CD14-positive monocyte (primary cell): ENCODE measurements around the gene ZNF598. TPM values are rescaled to one million over a fixed set of nuclear protein-coding genes. Genes with fewer than 3 reads are reported as not detected.

Experiments used
- DNase-seq, 3 donors: peaks; one replicate each; pipeline ENCODE4 v3.0.0-alpha.2; 2011 to 2022
- H2AFZ ChIP-seq: 2 replicates; pipeline ENCODE4 v1.6.0; 2012; ENCODE audit warnings: mild to moderate bottlenecking, low read depth, low read length, inconsistent platforms; ENCODE audit not compliant: insufficient read depth, poor library complexity, severe bottlenecking
- H3K27ac ChIP-seq, 2 donors: 1 replicate in 1 of 2; 2 replicates in 1 of 2; pipeline ENCODE4 v1.5.1; 2012 to 2013; ENCODE audit warnings: low read length in 2 of 2, control low read depth in 1 of 2, inconsistent platforms in 1 of 2, low read depth in 1 of 2, mild to moderate bottlenecking in 1 of 2
- H3K27me3 ChIP-seq, 2 donors: one replicate each; pipeline versions ENCODE4 v1.6.0 to v1.6.1; 2011 to 2013; ENCODE audit warnings: low read length in 2 of 2; ENCODE audit not compliant: control insufficient read depth in 2 of 2, insufficient read depth in 2 of 2
- H3K36me3 ChIP-seq, 2 donors: replicated peaks in 1 of 2; 1 replicate in 1 of 2; 2 replicates in 1 of 2; pipeline versions ENCODE4 v1.5.1 to v1.6.1; 2012 to 2013; ENCODE audit warnings: low read length in 2 of 2, control low read depth in 1 of 2, inconsistent platforms in 1 of 2, mild to moderate bottlenecking in 1 of 2; ENCODE audit not compliant: insufficient read depth in 2 of 2, control insufficient read depth in 1 of 2
- H3K4me1 ChIP-seq, 2 donors: 1 replicate in 1 of 2; 2 replicates in 1 of 2; pipeline versions ENCODE4 v1.5.1 to v1.6.1; 2012 to 2013; ENCODE audit warnings: low read length in 2 of 2, control low read depth in 1 of 2, inconsistent platforms in 1 of 2, mild to moderate bottlenecking in 1 of 2, moderate library complexity in 1 of 2; ENCODE audit not compliant: insufficient read depth in 2 of 2, control insufficient read depth in 1 of 2
- H3K4me2 ChIP-seq: replicated peaks from 2 replicates; pipeline ENCODE3; 2012; ENCODE audit warnings: low read length, moderate library complexity, mild to moderate bottlenecking; ENCODE audit not compliant: poor library complexity, severe bottlenecking; ENCODE audit errors: extremely low read depth
- H3K4me3 ChIP-seq, 3 experiments: fragments of 200-600 bp in 1 of 3; sonication (generic) in 1 of 3; replicated peaks in 1 of 3; 1 replicate in 2 of 3; 2 replicates in 1 of 3; pipeline ENCODE4 v1.5.1; 2011 to 2013; ENCODE audit warnings: low read length in 3 of 3, mild to moderate bottlenecking in 3 of 3, control low read depth in 2 of 3, low read depth in 2 of 3, inconsistent platforms in 1 of 3, moderate library complexity in 1 of 3
- H3K79me2 ChIP-seq: 2 replicates; pipeline ENCODE4 v1.6.0; 2012; ENCODE audit warnings: mild to moderate bottlenecking, control low read depth, inconsistent platforms, low read length, moderate library complexity; ENCODE audit not compliant: insufficient read depth
- H3K9ac ChIP-seq: 2 replicates; pipeline ENCODE4 v1.6.0; 2017; ENCODE audit warnings: low read length, mild to moderate bottlenecking; ENCODE audit not compliant: insufficient read depth, poor library complexity, severe bottlenecking
- H3K9me3 ChIP-seq, 2 donors: replicated peaks in 1 of 2; 1 replicate in 1 of 2; 2 replicates in 1 of 2; pipeline versions ENCODE4 v1.5.1 to v1.6.1; 2012 to 2013; ENCODE audit warnings: low read length in 2 of 2, control low read depth in 1 of 2; ENCODE audit not compliant: control insufficient read depth in 1 of 2, insufficient read depth in 1 of 2
- H4K20me1 ChIP-seq: 2 replicates; pipeline ENCODE4 v1.6.0; 2012; ENCODE audit warnings: mild to moderate bottlenecking, low read length, control low read depth, moderate library complexity; ENCODE audit not compliant: insufficient read depth
- H3K27ac Mint-ChIP-seq, 7 donors: one replicate each; pipeline ENCODE4 v1.8.0; 2020; ENCODE audit warnings: mild to moderate bottlenecking in 7 of 7, mixed read lengths in 7 of 7, moderate library complexity in 6 of 7, inconsistent platforms in 2 of 7
- H3K27me3 Mint-ChIP-seq, 3 donors: one replicate each; pipeline ENCODE4 v1.8.0; 2021 to 2022; ENCODE audit warnings: low read depth in 3 of 3, mild to moderate bottlenecking in 3 of 3, mixed read lengths in 3 of 3, moderate library complexity in 3 of 3, inconsistent platforms in 1 of 3
- H3K36me3 Mint-ChIP-seq, 2 donors: one replicate each; pipeline ENCODE4 v1.8.0; 2020; ENCODE audit warnings: mixed read lengths in 2 of 2, inconsistent platforms in 1 of 2, mild to moderate bottlenecking in 1 of 2
- H3K4me1 Mint-ChIP-seq: one replicate; pipeline ENCODE4 v1.8.0; 2020; ENCODE audit warnings: mild to moderate bottlenecking, mixed read lengths
- H3K4me3 Mint-ChIP-seq, 2 donors: one replicate each; pipeline ENCODE4 v1.8.0; 2020; ENCODE audit warnings: mild to moderate bottlenecking in 2 of 2, mixed read lengths in 2 of 2, moderate library complexity in 1 of 2
- H3K9me3 Mint-ChIP-seq, 7 donors: one replicate each; pipeline ENCODE4 v1.8.0; 2020 to 2022; ENCODE audit warnings: mixed read lengths in 7 of 7, mild to moderate bottlenecking in 6 of 7, moderate library complexity in 6 of 7, inconsistent platforms in 2 of 7
- whole genome bisulfite sequencing: methylation state at CpG from one replicate; pipeline ENCODE4 v1.1.5; 2013; ENCODE audit warnings: missing lambda C conversion rate; ENCODE audit not compliant: insufficient coverage; 5-methylcytosine and 5-hydroxymethylcytosine counted together
- intact Hi-C, 2 donors: fragments of 100-400 bp; cut with micrococcal nuclease; formaldehyde crosslinking; loops; one replicate each; pipeline versions ENCODE4 v1.15.0 to v1.15.1; 2023
- polyA plus RNA-seq, 3 donors: library from polyadenylated mRNA; depleted of rRNA in 1 of 3; unstranded in 2 of 3; stranded (reverse) in 1 of 3; fragments of 300-500 nt in 2 of 3; fragments of >200 nt in 1 of 3; fragmentation: Illumina TruSeq in 2 of 3; gene quantifications; 1 replicate in 2 of 3; 2 replicates in 1 of 3; pipeline ENCODE4 v1.2.3, GENCODE V29; 2012 to 2021
- TF ChIP-seq, protein P1 (sequence below): fragments of 200-600 bp; IDR thresholded peaks from one replicate; pipeline ENCODE4 v1.8.0; 2022; ENCODE audit warnings: antibody characterized with exemption, mild to moderate bottlenecking

Gene ZNF598
- polyA plus RNA-seq, 3 donors = 1.4 to 42.1 (median 1.5) TPM

DNA sequence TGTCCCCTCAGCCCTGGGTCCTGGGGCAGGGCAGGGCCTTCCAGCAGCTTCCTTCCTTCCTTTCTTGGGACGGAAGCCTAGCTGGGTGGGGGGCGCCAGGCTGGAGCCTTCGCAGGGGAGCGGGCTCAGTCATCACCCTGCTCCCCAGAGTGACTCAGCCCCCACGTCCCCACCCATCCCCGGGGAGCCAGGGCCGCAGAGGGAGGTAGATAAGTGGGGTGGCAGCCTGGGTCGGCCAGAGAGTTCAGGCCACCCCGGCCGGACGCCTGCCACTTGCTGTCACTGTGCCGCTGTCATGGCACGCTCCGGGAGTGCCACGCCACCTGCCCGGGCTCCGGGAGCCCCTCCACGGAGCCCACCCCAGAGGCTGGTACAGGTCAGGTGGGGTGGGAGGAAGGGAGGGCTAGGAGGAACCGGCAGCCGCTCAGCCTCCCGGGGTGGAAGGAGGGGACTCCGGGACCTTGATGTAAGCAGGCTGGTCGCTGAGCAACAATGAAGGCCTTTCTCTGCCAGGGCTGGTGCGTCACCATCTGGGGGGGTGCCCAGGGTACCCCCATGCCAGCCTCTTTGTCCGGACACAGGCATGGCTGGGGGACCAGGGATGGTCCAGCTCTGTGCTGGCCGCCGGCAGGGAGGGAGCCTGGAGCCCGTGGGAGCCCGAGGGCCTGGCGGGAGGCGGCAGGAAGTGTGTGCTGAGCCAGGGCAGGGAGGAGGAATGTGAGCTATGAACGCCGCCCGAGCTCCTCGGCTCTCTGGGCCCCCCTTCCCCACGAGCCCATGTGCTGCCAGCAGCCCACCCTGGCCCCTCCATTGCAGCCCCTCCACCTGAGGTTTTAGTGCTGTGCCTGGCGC is 23.7 kb upstream of the ZNF598 start:
- Histone ChIP-seq H3K4me1 (peaks cover 16 to 17% of the 10 kb centered on the region in 2 donors), H3K4me2 (peak overlapping the region; percentile 58), H4K20me1 (no peaks in the 10 kb centered on the region), H3K9ac (peak overlapping the region; percentile 45), H3K27ac (peak overlapping the region in 1 of 2 donors; percentile 24), H3K9me3 (no peaks in the 10 kb centered on the region), H3K79me2 (no peaks in the 10 kb centered on the region), H3K36me3 (no peaks in the 10 kb centered on the region), H3K4me3 (peak overlapping the region; percentile 14 to 66 (median 35)), H2AFZ (peak overlapping the region; percentile 76), H3K27me3 (peaks cover 0 to 13% of the 10 kb centered on the region in 2 donors)
- intact Hi-C loops = no loop called here
- WGBS = 10% methylated on average over 17 of the region's 37 CpGs
- Mint-ChIP-seq H3K36me3 (no peaks in the 10 kb centered on the region), H3K4me1 (peaks cover 13% of the 10 kb centered on the region), H3K27ac (peak overlapping the region in 2 of 7 donors; percentile 63 to 64), H3K4me3 (peak overlapping the region; percentile 62 to 74), H3K27me3 (peaks cover 8 to 39% (median 21%) of the 10 kb centered on the region in 3 donors), H3K9me3 (no peaks in the 10 kb centered on the region)
- peak in 2 of 3 donors; percentile 25 to 63 for DNase-seq
- TF ChIP-seq, protein P1, sequence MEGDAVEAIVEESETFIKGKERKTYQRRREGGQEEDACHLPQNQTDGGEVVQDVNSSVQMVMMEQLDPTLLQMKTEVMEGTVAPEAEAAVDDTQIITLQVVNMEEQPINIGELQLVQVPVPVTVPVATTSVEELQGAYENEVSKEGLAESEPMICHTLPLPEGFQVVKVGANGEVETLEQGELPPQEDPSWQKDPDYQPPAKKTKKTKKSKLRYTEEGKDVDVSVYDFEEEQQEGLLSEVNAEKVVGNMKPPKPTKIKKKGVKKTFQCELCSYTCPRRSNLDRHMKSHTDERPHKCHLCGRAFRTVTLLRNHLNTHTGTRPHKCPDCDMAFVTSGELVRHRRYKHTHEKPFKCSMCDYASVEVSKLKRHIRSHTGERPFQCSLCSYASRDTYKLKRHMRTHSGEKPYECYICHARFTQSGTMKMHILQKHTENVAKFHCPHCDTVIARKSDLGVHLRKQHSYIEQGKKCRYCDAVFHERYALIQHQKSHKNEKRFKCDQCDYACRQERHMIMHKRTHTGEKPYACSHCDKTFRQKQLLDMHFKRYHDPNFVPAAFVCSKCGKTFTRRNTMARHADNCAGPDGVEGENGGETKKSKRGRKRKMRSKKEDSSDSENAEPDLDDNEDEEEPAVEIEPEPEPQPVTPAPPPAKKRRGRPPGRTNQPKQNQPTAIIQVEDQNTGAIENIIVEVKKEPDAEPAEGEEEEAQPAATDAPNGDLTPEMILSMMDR = no peak

DNA sequence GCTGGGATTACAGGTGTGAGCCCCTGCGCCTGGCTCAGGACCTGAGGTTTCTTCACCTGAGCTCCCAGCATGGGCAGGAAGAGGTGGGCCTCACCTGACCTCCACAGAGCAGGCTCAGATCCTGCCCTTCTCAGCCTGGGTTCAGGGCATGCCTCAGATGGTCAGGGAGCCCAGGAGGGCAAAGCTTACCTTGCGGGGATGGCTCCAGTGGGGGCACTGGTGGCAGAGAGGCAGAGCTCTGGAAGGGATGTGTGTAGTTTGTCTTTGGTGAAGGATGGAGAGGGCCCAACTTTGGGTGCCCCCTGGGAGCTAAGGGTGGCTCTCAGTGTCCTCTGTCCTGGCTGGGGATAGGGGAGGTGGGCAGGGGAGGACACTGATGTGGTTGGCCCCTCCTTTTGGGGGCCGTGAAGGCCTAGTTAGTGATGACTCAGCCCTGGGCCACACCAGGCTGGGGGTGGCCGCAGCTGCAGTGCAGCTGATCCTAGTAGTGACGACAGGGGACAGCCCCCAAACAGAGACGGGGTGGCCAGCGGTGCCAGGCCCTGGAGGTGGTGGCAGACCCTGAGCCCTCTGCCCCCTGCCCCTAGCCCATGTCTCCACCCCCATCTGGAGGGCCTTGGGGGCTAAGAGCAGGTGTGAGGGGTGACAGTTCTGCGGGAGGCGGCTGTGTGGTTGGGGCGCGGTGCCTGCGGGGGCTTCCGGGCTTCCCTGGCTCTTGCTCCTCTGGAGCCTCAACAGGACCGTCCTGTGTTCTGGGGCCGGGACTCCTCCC is 22.9 kb upstream of the ZNF598 start:
- peak overlapping the region in 2 of 3 experiments; percentile 35 to 66 for H3K4me3 ChIP-seq
- peaks cover 3 to 21% of the 10 kb centered on the region in 2 donors for H3K27me3 ChIP-seq
- no peaks in the 10 kb centered on the region for H3K79me2 ChIP-seq
- Mint-ChIP-seq H3K36me3 (peaks cover 0 to 2% of the 10 kb centered on the region in 2 donors), H3K27ac (peak overlapping the region in 3 of 7 donors; percentile 42 to 80 (median 61)), H3K4me3 (peak overlapping the region in 1 of 2 donors; percentile 37), H3K4me1 (peaks cover 16% of the 10 kb centered on the region), H3K27me3 (peaks cover 16 to 47% (median 27%) of the 10 kb centered on the region in 3 donors), H3K9me3 (peaks cover 0 to 3% (median 2%) of the 10 kb centered on the region in 7 donors)
- H2AFZ ChIP-seq = peak overlapping the region; percentile 76
- peak in 1 of 3 donors; percentile 44 for DNase-seq
- H3K27ac ChIP-seq = no peak overlapping the region
- TF ChIP-seq, protein P1 = no peak
- H3K9me3 ChIP-seq = peaks cover 0 to 8% of the 10 kb centered on the region in 2 donors
- peak overlapping the region; percentile 45 for H3K9ac ChIP-seq
- H4K20me1 ChIP-seq = no peaks in the 10 kb centered on the region
- intact Hi-C loops = no loop called here
- 53% methylated on average over 12 of the region's 15 CpGs for whole genome bisulfite sequencing
- peaks cover 16 to 18% of the 10 kb centered on the region in 2 donors for H3K4me1 ChIP-seq
- no peaks in the 10 kb centered on the region for H3K36me3 ChIP-seq
- H3K4me2 ChIP-seq = peak overlapping the region; percentile 58
